GM19025 (cell line): ENCODE data around the gene ZNF774.
"Not testable (repeated sequence)": the region's sequence is repeated elsewhere in the genome, so short reads cannot be mapped to it uniquely, and the experiment has no call there.

Source experiments
- ATAC-seq: cut with Tn5 transposase; IDR thresholded peaks from one replicate; pipeline ENCODE4 v1.9.1; 2021; ENCODE audit warnings: mild to moderate bottlenecking, low read depth, moderate library complexity; ENCODE audit not compliant: unreplicated experiment

The ZNF774 gene

GRCh38 chr15:90352107-90352893, at the start of gene ZNF774:
ZNF774 (plus strand) TSS chr15:90352284; CDS start chr15:90354661, 2,377 bp downstream.
- ATAC-seq = peak; percentile 99

- ATAC-seq = not testable (repeated sequence)
Observed at GRCh38 chr15:90305355-90305754, 46.7 kb upstream of the ZNF774 start.

GRCh38 chr15:90305932-90306331, 46.2 kb upstream of the ZNF774 start:
- ATAC-seq = no peak

GRCh38 chr15:90306560-90306959, 45.5 kb upstream of the ZNF774 start:
- ATAC-seq = peak; percentile 55

GRCh38 chr15:90307661-90308060, 44.4 kb upstream of the ZNF774 start:
- ATAC-seq = no peak

- no peak for ATAC-seq
Observed at GRCh38 chr15:90309020-90309419, 43.1 kb upstream of the ZNF774 start.

GRCh38 chr15:90315278-90315982, 36.7 kb upstream of the ZNF774 start:
- ATAC-seq = no peak

- no peak for ATAC-seq
Observed at GRCh38 chr15:90316139-90316538, 35.9 kb upstream of the ZNF774 start.

- ATAC-seq = no peak
Observed at GRCh38 chr15:90318591-90318990, 33.5 kb upstream of the ZNF774 start.

GRCh38 chr15:90320062-90320884, 31.8 kb upstream of the ZNF774 start:
- no peak for ATAC-seq

GRCh38 chr15:90320885-90321278, 31.2 kb upstream of the ZNF774 start:
- ATAC-seq = no peak

- no peak for ATAC-seq
Observed at GRCh38 chr15:90322538-90322937, 29.5 kb upstream of the ZNF774 start.

GRCh38 chr15:90325726-90326125, 26.4 kb upstream of the ZNF774 start:
- ATAC-seq = no peak

GRCh38 chr15:90326441-90326840, 25.6 kb upstream of the ZNF774 start:
- ATAC-seq = no peak

GRCh38 chr15:90327311-90327710, 24.8 kb upstream of the ZNF774 start:
- ATAC-seq = no peak

GRCh38 chr15:90334304-90334731, 17.8 kb upstream of the ZNF774 start:
- ATAC-seq = no peak

GRCh38 chr15:90336705-90337141, 15.4 kb upstream of the ZNF774 start:
- ATAC-seq = no peak

GRCh38 chr15:90337256-90337655, 14.8 kb upstream of the ZNF774 start:
- no peak for ATAC-seq

- ATAC-seq = no peak
Observed at GRCh38 chr15:90338532-90338931, 13.6 kb upstream of the ZNF774 start.

- ATAC-seq = no peak
Observed at GRCh38 chr15:90340345-90340744, 11.7 kb upstream of the ZNF774 start.

GRCh38 chr15:90343302-90343790, 8.7 kb upstream of the ZNF774 start:
- ATAC-seq = no peak
